HG03196 (cell line): Measurements from ENCODE around the gene VSIG2.
"Not testable (repeated sequence)": the region's sequence is repeated elsewhere in the genome, so short reads cannot be mapped to it uniquely, and the experiment has no call there.

Experiments
- ATAC-seq: cut with Tn5 transposase; IDR thresholded peaks from one replicate; pipeline ENCODE4 v1.9.1; 2021; ENCODE audit not compliant: unreplicated experiment

VSIG2 gene, protein sequence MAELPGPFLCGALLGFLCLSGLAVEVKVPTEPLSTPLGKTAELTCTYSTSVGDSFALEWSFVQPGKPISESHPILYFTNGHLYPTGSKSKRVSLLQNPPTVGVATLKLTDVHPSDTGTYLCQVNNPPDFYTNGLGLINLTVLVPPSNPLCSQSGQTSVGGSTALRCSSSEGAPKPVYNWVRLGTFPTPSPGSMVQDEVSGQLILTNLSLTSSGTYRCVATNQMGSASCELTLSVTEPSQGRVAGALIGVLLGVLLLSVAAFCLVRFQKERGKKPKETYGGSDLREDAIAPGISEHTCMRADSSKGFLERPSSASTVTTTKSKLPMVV

DNA sequence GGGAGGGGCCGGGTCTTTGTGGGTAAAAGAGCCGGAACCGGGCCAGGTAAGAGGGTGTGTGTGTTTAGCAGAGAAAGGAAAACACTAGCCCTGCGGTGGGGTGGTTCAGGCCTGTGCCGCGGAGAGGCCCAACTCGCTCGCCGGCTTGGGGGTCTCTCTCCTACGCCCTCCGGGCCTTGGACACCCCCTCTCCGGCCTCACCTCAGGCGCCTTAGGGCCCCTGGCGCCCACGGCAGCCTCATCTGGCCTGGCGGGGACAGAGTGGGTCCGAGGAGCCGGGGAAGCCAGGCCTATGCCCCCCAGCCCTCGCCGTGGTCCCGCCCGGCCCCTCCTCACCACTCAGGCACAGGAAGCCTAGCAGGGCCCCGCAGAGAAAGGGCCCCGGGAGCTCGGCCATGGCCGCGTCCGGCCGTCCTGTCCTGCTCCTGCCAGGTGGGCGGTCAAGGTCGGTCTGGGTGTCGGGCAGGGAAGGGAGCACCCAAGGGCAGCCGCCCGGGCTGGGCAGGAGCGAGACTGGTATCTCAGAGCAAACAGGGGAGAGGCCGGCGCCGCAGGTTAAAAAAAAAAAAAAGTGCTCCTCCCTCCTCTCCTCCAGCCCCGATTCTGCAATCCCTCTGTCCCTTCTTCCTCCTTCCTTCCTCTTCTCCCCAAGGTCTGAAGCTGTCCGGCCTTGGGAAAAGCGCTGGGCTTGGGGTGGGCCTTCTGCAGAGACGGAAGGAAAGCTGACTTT, at the start of gene VSIG2:
Gene VSIG2 (minus strand): TSS at position 515 of the 730 bp plus-strand sequence. CDS start 118 bp downstream, at position 397.
- no peak for ATAC-seq

DNA sequence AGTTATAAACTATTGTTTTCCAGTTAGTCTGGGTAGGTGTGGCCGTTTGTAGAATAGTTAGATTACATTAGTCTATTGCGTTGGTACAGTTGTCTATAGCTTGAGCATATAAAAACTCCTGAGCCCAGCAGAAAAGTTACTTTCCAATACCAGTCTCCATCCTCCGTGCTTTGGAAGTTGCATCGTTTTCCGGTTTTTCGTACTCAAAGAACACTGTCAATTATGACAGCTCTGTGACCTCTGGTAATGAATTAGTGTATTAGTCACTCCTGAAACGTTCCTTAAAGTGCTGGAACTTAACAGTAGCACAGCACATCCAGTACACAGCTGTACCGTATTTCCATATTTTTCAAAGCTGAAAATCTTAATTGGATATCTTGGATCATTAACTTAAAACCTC, 49.0 kb upstream of the VSIG2 start:
- no peak for ATAC-seq

DNA sequence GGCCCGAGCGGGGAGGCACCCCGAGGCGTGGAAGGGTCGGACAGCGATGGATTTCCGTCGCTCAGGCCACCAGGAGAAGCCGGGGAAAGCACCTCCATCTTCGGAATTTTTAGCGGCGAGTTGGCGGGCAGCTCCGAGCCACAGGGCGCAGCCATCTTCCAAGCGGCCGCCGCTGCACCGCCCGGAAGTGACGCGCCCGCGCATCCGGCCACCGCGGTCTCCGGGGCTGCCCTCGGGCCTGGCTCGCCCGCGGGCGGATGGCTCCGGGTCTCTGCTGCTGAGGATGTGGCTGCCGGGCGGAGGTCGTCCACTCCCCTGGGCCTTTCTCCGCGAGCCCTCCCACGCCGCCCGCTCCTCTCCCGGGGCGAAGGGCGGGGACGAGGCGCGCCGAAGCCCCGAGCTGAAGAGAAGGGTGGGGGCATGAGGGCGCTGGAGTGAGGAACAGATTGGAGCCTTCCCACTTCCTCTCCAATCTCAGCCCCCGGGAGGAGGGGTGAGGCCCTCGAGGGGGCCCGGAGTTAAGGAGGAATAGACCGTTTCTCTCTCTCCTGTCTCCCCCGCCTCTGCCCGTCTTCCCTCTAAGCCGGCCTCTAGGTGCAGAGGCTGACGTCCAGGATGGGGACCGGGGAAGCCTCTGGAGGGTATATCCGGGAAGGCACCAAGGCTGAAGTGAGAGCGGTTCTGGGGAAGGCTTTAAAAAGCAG, 48.3 kb upstream of the VSIG2 start, which contains the start of gene MSANTD2:
Gene MSANTD2 (minus strand): TSS at position 181 of the 704 bp plus-strand sequence. CDS start 26 bp downstream, at position 155.
- peak; percentile 90 for ATAC-seq

DNA sequence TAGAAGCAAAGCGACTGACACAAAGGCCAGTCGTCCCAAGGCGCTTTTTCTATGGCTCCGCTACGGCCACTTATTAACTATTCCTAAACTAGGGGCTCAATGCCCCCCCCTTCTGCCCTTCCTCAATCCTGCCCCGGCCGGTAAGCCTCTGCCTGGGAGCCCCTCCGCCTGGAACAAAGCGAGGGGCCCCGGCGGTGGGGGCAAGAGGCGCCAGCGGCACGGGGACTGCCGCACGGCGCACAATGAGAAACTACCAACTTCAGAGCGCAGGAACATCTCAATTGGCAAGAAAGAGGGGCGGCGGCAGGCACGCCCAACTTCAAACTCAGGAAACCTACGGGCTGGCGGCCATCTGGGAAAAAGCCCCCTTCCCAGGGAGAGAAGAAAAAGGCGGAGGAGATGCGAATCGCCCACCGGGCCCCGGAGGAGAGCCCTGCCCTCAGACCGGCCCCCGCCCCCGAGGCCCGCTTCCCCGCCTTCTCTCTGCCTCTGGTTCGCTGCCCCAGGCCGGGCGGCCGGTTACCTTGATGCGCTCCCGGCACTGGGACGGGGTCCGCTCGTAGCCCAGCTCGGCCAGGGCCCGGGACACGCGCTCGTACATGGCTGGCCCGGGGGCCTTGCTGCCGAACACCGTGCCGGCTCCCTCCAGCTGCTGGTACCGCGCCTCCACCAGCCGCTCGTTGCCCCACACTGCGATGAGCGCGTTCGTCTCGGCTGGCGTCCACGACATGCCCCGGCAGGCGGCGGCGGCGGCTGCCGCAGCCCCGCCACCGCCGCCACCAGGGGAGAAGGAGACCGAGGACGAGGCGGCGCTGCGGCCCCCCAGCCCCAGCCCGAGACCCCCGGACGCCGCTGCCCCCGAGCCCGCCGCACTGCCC, 47.5 kb upstream of the VSIG2 start:
- peak; percentile 37 for ATAC-seq

DNA sequence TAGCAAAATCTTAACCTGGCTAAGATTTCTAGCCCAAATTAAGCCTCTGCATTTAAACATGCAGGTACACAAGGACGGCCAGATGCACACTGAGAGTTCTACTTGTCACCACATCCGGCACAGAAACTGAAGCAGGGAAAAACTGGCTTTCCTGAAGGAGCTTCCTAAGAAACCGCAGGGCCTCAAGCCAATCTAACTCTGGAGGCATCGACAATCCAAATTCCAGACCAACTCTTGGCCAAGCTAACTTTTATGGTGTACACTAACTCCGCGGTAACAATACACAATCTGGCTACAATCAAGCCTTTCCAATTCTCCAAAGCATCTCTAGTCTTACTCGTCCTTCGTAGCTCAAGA, 46.9 kb upstream of the VSIG2 start:
- peak; percentile 16 for ATAC-seq

DNA sequence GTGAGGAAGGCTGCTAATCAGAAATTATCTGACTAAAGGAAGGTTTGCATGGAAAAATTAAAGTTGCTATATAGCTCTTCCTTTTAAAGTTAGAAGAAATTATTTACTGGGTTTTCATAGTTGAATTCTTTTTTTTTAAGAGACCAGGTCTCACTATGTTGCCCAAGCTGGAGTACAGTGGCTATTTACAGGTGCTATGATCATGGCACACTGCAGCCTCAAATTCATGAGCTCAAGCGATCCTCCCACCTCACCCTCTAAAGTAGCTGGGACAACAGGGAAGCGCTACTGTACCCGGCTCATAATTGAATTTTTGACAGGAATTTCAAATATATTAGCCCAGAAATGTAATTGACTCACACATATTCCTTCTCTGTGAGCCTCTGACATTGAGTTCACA, 44.3 kb upstream of the VSIG2 start:
- ATAC-seq = no peak

DNA sequence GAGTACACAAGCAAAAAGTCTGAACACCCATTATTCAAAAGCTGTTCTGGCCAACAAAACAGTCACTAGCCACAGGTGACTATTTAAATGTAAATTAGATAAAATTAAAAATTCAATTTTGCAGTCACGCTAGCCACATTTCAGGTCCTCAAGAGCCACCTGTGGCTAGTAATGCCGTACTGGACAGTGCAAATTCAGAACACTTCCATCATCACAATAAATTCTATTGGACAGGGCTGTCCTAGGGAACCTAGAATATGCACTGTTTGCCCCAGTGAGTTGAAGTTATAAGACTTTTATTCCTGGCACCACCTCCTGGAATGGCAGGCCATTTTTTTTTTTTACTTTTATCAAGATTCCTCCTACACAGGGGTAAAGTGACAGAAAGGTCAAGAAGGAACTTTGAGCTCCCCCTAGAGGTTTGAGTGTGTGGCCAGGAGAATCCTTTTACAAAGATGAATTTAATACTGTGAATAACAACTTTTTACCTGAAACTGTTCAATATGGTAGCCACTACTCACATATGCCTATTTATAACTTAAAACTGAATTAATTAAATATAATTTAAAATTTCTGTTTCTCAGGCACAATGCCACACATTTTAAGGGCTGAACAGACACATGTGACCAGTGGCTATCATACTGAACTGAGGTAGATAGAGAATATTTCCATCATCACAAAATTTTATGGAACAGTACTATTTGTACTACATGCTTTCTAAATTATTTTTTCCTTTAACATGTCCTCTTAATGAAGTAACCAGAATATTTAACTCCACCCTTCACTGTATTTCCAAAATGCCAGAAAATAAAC, 41.6 kb upstream of the VSIG2 start:
- peak; percentile 44 for ATAC-seq

DNA sequence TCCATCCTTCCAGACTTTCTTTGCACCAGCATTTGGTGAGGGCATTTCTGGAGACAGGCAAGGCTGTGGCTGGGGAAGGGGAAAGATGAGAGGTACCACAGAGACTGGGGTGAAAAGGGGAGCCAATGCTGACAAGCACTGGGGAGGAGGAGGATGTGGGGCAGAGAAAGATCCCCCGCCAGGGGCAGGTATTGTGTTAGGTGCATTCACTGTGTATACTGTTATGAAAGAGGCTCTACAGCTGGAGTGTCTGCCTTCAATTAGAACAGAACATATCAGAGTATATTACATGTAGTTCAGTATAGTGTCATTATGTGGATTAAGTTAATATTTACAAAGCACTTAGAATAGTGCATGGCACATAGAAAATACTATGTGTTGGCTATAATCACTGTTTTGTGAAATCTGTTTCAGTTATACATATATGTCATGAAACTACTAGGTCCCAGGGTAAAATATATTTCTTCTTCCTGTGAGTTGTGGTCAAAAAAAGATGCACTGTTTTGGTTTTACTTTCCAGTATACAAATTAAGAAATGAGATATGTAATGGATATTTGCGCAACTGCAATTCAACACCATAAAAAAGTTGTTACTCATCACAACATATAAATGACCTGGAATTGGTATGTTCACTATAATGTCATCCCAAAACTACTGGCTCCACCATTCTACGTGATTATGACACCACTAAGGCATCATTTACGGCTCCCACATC, 39.7 kb upstream of the VSIG2 start:
- ATAC-seq = peak; percentile 70

DNA sequence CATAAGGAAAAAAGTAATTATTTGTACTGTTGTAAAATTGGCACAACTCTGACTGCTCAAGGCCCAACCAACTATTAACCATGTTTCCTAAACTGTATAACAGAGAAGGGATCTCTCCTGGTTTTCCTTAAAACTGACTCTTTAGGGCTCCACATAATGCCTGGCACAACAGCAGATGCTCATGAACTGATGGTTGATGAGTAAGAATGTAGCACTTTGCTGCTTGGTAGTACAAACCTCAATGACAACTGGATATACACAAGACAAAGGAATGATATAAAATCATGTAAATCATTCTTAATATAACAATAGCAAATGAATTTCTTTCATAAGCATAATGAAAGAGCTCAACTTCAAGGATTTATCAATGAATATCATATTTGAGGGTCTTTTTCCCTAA, 36.5 kb upstream of the VSIG2 start:
- no peak for ATAC-seq

DNA sequence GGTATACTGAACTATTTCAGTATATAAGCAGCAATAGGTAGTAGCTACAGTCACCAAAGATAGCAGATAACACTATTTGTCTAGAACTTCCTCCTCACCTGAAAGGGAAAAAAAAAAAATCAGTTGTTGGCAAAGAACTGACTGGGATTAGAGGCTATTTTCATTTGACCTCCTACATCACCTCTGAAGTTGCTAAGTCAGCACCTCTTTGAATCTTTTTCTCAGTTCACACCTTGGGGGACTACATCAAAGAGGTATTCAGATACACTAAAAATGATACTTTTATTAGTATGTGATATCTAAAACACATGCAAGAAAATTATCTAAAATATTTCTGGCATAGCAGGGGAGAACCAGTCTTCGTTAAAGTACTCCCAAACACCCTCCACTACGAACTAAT, 32.0 kb upstream of the VSIG2 start:
- no peak for ATAC-seq

DNA sequence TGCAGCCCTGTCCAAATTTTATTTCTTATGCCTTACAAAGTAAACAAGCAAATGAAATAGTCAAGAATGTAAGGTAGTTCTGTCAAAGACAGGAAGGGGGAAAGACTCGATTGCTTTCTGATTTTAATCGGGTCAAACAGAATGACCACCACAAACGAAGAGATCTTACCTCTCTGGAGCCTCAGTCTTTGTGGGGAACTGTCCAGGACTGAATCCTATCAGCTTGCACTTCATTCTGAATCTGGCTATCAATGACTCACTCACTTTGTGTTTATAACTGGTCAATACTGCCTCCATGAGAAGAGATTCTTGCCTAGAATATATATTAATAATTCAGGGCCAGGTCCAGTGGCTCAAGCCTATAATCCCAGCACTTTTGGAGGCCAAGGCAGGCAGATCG, 30.9 kb upstream of the VSIG2 start:
- ATAC-seq = no peak

DNA sequence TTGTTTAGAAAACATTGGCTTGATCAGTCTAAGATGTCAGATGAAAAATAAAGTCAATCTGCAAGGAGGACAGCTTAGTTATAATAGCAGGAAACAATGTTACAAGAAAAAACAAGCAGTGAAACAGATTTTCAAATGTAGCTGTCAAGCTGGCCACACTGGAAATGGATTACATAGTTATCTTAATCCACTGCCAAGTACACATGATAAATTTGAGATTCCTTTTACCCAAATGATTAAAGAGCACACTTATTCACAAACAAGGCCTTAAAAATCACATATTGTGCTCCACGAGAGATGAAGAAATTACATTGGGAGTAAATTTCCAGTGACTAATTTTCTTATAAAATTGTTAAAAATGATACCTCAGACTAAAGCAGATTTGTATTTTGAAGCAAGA, 27.5 kb upstream of the VSIG2 start:
- ATAC-seq = no peak

DNA sequence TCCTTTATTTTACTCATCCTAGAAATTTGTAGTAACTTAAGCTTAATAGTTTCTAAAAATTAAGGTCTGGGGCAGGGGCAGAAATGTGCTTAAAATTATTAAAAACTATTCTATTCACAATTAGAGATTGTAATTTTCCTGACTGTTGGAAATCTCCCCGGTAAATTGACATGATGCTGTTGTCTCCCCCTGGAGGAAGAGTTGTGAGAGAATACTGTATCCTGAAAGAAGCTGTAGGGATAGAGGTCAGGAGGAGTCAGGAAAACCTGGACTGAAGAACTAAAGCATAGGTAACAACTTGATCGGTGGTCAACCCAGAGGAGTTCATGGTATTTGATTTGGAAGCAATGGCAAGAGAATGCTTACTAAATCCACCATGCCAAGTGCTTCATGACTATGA, 26.2 kb upstream of the VSIG2 start:
- no peak for ATAC-seq

DNA sequence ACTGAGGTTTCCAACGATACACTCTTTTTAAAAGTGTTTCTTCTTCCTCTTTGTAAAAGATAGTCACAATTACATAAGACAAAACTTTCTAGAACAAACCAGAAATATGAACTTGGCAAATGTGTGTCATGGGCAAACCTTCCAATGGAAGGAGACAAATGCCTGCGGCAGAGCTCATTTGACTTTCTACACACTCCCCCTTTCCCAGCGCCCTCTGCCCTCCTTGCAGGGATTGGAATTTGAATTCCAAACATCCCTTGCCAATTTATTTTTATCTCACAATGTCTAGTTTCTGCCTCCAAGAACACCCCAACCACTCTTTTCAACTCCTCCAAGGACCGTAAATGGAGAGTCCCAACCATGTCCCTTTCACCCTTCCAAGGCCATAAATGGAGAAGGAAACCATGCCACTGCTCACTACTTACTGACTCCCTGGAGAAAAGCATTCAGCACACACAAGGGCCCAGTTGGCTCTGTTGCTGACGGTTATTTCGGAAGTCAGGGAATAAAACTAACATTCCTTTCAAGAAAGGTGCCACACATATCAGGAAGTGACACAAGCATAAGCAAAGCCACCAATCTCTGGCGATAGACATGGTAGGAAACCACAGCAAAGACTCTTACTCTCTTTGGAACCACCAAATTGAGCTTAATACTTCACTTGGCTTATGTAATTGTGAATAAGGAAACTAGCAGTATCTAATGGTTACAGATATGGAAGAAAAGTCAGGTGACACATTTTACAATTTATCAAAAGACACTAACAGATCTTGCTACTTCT, 25.0 kb upstream of the VSIG2 start:
- no peak for ATAC-seq

DNA sequence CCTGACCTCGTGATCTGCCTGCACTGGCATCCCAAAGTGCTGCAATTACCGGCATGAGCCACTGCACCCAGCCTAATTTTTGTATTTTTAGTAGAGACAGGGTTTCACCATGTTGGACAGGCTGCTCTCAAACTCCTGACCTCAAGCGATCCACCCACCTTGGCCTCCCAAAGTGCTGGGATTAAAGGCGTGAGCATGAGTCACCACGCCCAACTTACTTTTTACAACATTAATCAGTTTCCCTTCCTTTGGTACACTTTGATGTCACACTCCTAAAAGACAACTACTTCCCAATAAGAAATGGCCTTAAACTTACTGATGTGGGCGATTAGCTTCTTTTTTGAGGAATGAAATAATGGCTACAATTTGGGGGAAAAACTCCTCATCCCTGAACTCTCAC, 18.9 kb upstream of the VSIG2 start:
- not testable (repeated sequence) for ATAC-seq

DNA sequence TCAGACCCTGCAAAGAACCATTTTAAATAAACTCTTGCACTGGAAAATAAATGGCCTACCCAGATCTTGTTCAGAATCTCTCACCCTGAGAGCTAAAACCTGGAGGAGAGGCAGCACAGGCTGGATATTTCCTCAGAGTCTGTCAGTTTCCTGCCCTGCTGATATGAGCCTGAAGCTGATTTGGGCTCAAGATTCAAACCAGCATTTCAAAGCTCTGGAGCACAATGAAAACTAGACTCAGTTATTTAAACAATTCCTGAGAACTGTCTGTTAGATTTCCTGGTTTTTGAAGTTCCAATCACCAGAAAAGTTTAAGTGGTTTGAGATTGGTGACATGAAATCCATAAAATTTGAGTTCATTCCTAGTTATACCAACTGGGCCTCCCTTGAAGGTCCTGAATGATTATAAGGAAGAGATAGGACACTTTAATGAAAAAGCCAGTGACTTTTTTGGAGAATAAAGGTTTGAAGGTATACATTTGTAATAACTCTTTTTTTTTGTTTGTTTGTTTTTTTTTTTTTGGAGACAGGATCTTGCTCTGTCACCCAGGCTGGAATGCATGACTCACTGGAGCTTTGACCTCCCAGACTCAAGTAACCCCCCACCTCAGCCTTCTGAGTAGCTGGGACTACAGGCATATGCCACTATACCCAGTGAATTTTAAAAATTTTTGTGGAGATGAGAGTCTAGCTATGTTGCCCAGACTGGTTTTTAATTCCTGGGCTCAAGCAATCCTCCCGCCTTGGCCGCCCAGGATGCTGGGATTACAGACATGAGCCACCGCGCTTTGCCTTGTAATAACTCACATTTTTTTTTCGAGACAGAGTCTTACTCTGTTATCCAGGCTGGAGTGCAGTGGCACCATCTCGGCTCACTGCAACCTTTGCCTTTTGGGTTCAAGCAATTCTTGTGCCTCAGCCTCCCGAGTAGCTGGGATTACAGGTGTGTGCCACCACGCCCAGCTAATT, 18.0 kb upstream of the VSIG2 start:
- ATAC-seq = no peak

DNA sequence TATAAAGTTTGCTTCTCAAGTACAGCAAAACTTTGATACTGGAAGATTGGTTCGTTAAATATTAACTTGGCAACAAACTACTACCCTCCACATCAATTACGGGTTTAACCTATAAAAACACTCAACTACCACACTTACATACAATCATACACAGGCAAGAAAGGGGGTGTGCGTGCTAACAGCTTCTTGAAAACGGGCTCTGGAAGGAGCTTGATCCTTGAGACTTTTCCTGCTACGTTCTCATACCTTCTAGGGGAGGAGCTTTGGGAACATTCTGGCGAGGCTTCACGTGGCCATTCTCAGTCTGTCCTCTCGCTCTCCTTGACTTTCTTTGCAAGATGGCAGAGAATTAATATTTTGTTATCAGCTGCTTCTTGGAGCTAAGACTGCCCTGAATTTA, 16.9 kb upstream of the VSIG2 start:
- no peak for ATAC-seq

DNA sequence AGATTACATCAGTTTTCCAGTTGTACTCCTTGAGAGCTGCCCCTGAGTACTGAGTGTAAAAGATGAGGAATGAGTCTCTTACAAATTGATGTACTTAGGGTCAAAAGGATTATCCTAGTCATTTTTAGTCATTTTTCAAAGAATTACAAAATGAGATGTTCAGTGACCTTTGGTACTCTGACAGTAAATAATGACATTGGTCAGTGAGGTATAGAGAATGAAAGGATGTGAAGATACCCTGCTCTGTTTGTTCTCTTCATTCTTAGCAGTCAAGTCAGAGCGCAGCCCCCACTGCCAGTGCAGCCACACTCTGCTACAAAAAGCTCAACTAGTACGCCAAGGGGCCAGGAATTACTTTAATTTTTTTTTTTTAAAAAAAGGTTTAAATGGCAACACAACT, 14.1 kb upstream of the VSIG2 start:
- ATAC-seq = no peak
